NCI-H1092 treated with DMSO at 0.1 percent for 48 hours (cell line): ENCODE measurements around the gene ADGRF3.
"Not testable (repeated sequence)": the region's sequence is repeated elsewhere in the genome, so short reads cannot be mapped to it uniquely, and the experiment has no call there.

Experiments
- DNase-seq: peaks from one replicate; lab custom pipeline; 2025; lab: John Stamatoyannopoulos, UW

ADGRF3 gene

GRCh38 chr2:26317377-26318105 is 29.0 kb downstream of the ADGRF3 start:
- no peak for DNase-seq

DNA sequence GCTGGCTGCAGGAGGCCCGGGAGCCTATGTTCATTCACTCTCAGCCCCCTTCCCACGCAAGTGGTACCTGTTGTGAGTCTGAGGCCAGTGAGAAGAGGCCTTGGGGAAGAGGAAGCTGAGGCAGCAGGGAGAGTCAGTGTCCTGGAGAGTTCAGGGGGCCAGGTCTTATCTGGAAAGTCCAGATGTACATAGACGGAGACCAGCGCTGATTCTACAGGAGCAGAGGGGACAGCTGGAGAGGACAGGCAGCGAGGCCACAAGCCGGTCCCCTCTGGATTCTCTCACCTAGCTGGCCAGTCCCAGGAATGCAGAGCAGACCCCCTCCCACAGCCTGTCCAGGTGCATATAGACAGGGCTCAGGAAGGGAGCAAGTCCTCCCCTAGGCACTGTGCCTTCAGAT is 29.7 kb downstream of the ADGRF3 start:
- no peak for DNase-seq

DNA sequence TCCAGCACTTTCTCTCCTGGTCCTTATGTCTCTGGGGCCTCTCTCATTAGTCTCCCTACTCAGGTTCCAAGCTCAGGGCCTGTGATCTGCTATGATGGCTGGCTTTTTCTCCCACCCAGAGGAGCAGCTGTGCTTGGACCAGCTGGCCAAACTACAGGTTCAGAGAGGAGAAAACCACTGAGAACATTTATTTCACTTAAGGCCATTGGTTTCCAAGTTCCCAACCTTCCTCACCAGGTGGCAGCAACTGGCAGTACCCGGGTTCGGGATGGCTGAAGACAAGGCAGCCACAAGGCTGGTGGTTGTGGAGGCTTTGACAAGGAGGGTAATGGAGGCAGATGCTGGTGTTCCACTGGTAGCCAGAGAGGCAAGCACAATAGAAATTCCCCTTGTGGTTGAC is 30.5 kb downstream of the ADGRF3 start:
- DNase-seq = no peak

GRCh38 chr2:26314243-26314642 is 32.3 kb downstream of the ADGRF3 start:
- DNase-seq = no peak

DNA sequence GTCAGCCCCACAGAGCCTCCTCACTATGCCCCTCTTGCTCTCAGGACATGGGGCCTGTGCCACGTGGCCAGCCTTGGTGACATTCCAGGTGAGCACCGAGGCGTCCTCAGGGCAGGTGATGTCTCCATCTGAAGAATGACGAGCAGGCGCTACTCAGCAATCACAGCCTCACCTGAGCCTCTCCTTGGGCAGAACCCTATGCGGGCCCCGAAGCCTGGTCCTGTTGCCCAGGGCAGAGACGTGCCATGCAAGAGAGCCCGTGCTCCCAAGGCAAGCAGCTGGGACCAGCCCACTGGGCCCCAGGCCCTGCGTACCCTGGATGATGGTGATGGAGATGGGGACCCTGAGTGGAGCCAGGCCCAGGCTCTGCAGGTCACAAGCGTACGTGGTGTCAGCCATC is 33.1 kb downstream of the ADGRF3 start:
- DNase-seq = no peak

DNA sequence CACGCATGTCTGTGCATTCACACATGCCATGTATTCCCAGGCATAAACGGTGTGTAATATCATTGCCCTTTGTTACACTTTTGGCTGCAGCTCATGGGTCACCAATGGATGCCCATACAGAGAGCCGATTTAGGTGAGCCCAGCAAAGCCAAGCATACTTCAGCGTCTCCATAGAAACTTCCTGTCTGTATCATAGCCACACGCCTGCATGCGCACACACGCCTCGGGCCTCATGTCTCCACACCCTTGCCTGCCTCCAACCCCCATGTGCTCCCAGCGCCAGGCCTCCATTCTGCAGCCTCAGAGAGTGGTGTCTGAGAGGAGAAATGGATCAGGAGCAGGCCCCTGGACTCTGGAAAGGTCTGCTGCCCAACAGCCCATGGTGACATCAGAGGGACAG is 34.1 kb downstream of the ADGRF3 start:
- DNase-seq = no peak

DNA sequence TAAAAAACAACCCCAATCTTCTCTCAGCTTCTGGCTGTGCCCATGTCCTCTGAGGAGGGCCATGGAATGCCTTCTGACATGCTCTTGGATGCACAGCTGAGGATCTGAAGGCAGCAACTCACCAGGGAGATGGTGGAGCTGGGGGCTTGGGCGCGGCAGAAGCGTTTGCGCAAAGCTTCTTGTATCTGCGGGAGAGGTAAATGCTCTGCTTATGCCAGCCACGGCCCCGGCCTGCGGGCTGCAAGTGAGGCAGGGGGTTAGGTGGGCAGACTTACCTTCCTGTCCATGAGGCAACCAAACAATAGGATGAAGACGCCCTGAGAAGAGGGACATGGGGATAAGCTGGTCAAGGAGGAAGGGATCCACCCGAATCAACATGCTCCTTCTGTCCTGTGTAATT is 36.7 kb downstream of the ADGRF3 start:
- no peak for DNase-seq

- DNase-seq = no peak
Observed at GRCh38 chr2:26305540-26305939, 41.0 kb downstream of the ADGRF3 start.

DNA sequence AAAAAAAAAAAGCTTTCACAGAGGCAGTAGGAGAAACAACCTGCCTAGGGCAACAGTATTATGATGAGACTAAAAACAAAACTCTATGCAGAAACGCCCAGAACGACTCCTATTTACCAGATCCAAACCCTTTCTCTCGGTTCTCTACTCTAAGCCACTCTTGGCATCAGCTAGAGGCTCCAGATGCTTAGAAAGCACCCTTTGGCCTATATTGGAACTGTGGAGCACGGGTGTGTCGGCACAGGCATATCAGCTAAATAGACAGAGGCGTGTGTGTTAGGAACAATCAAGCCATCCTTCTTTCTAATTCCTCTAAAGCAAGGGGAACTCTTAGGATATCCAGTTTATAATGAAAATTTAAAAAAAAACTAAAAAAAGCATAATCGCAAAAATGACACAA is 41.5 kb downstream of the ADGRF3 start:
- DNase-seq = not testable (repeated sequence)

DNA sequence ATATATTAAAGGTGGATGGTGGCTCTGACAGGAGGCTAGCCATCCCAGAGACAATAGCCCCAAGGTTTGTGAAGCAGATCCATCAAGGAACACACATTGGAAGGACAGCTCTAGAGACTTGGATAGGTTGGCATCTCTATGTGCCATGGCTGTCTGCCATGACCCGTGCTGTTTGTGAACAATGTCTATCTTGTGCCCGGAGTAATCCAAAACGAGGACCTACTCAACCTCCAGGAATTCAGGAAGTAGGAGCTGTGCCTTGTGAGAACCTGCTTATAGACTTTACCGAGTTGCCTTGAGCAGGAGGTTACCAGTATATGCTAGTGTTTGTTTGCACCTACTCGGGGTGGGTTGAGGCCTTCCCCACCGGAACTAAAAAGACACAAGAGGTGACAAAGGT is 43.7 kb downstream of the ADGRF3 start:
- DNase-seq = no peak

- DNase-seq = no peak
Observed at GRCh38 chr2:26300234-26300925, 46.2 kb downstream of the ADGRF3 start.

GRCh38 chr2:26299471-26300101 is 47.0 kb downstream of the ADGRF3 start:
- DNase-seq = no peak

DNA sequence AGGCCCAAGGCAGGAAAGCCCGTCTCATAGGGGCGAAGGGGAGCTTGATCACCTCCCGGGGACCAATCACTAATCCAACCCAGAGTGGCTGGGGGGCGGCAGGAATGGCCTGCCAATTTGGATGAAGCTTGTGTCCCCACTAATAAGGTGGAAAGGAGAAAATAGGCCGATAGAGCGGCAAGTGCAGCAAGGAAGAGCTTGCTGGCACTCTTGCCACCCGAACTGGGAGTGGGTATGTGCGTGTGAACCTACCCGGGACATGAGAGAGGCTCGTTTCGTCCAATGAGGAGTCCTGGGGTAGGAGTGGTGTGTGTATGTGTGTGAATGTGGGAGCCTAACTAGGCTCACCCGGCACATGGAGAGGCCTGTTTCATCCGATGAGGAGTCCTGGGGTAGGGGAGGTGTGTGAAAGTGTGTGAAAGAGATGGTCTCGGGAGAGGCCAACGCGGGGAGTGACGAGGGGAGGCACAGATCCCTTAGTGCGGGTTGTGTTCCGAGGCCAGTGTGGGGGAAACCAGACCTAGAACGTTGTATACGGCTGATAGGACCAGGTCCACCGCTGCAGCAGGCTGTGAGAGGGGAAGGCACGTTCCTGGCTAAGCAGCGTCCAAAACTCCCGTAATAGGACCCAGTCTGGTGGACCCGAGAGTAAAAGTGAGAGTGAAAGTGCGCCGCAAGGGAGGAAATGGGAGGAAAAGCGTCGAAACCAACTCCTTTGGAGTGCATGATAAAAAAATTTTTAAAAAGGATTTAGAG is 47.8 kb downstream of the ADGRF3 start:
- no peak for DNase-seq

GRCh38 chr2:26298286-26298637 is 48.3 kb downstream of the ADGRF3 start:
- DNase-seq = no peak

GRCh38 chr2:26297061-26297460 is 49.5 kb downstream of the ADGRF3 start:
- DNase-seq = no peak

- no peak for DNase-seq
Observed at GRCh38 chr2:26295511-26295910, 51.1 kb downstream of the ADGRF3 start.

DNA sequence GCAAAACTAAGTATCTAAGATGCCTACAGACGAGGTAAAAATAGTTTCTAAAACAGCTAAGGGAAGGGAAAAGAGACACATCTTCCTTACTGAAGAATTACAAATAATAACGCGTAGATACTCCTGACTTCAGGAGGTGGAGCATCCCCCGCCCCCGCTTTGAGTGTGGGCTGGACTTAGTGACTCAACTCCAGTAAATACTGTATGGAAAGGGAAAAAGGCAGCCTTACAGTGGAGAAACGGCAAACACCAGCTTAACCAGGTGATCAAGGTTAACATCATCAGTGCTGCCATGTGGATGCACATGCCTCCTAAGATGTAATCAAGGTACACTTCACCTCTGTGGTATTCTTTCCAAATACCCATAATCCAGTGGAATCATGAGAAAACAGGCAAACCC is 53.9 kb downstream of the ADGRF3 start:
- no peak for DNase-seq

GRCh38 chr2:26290001-26290400 is 56.6 kb downstream of the ADGRF3 start:
- DNase-seq = no peak

GRCh38 chr2:26285931-26286330 is 60.7 kb downstream of the ADGRF3 start:
- DNase-seq = no peak

DNA sequence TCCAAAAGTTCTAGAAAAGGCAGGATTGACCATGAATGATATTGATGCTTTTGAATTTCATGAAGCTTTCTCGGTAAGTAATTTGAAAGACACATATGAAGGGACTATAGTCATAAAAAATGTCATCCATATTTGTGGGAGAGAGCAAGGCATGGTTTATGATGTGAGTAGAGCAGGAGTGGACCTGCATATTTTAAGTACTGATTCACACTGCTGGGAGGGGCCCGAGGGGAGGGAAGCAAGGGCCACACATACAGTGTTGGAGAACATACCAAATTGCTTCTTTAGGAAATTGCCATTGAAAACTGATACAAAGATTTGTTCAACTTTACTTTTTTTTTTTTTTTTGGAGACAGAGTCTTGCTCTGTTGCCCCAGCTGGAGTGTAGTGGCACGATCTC is 62.5 kb downstream of the ADGRF3 start:
- DNase-seq = no peak

GRCh38 chr2:26283606-26284005 is 63.0 kb downstream of the ADGRF3 start:
- DNase-seq = no peak

DNA sequence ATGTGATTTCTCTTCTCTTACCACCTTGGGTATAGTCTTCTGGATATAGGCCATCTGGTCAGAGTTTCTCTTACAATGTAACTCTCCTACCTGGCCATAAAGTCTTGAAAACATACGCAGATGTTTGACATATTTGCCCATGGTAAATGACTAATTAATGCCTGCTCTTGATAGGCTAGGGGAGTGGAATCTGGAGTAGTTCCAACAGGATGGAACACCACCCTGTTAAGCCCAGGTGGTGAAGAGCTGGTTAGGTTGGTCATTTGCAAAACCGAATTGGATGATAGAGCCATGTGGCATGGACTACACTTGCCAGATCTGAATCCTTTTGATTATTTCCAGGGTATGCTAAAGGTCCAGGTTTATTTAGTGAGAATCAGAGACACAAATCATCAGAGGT is 65.4 kb downstream of the ADGRF3 start:
- no peak for DNase-seq

DNA sequence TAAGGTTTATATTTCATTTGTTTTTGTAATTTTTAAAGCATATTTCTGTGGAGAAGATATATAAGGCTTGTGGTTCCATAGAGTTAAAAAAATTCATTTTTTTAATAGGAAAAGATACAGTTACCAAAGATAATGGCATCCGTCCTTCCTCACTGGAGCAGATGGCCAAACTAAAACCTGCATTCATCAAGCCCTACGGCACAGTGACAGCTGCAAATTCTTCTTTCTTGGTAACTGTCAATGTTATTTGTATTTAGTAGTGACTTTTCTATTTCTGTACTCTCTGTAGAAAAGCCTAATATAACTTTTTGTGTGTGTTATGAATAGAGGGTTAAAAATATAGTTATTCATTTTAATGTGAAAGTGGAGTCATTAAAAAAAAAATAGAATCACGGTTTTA is 66.7 kb downstream of the ADGRF3 start:
- no peak for DNase-seq
